Peyer's patch (tissue), 4 donors: Measurements from ENCODE around the gene EPHA7. TPM values are rescaled to one million over a fixed set of nuclear protein-coding genes. Genes with fewer than 3 reads are reported as not detected.

ENCODE experiments used
- DNase-seq, 3 donors: peaks; one replicate each; pipeline ENCODE4 v3.0.0-alpha.2; 2017 to 2019
- H3K27ac ChIP-seq, 4 donors: fragments of 200-600 bp; sonication (generic); one replicate each; pipeline ENCODE4 v1.5.1; 2016 to 2019
- H3K27me3 ChIP-seq, 2 donors: fragments of 200-600 bp; sonication (generic); one replicate each; pipeline ENCODE4 v1.5.1; 2019
- H3K36me3 ChIP-seq, 3 donors: fragments of 200-600 bp; sonication (generic); one replicate each; pipeline ENCODE4 v1.5.1; 2016 to 2019
- H3K4me1 ChIP-seq, 4 donors: fragments of 200-600 bp; sonication (generic); one replicate each; pipeline ENCODE4 v1.5.1; 2016 to 2019
- H3K4me3 ChIP-seq, 4 donors: fragments of 200-600 bp; sonication (generic); 1 replicate in 3 of 4; 2 replicates in 1 of 4; pipeline ENCODE4 v1.5.1; 2016 to 2019; ENCODE audit warnings: mild to moderate bottlenecking in 1 of 4
- H3K9me3 ChIP-seq, 4 donors: fragments of 200-600 bp; sonication (generic); one replicate each; pipeline ENCODE4 v1.5.1; 2016 to 2019; ENCODE audit warnings: mild to moderate bottlenecking in 1 of 4
- CTCF ChIP-seq, 6 experiments: fragments of 450-650 bp in 4 of 6; fragments of 200-600 bp in 2 of 6; sonication (generic) in 1 of 6; IDR thresholded peaks; one replicate each; pipeline ENCODE4 v1.5.1; 2017 to 2019; ENCODE audit warnings: antibody characterized with exemption in 6 of 6, mild to moderate bottlenecking in 3 of 6, moderate library complexity in 1 of 6
- POLR2A ChIP-seq, 2 donors: fragments of 450-650 bp; IDR thresholded peaks; one replicate each; pipeline ENCODE4 v1.5.1; 2017; ENCODE audit warnings: antibody characterized with exemption in 2 of 2, mild to moderate bottlenecking in 2 of 2, moderate library complexity in 2 of 2
- total RNA-seq, 4 donors: library from RNA; depleted of rRNA; stranded (reverse); fragments of >200 nt; gene quantifications; one replicate each; pipeline ENCODE4 v1.1.0, GENCODE V29; 2016

EPHA7 gene
- total RNA-seq, 4 donors from 2014 or later: 1.5 to 6.6 (median 3.9) TPM; not detected in 1

GRCh38 chr6:93371756-93372155 is 47.6 kb downstream of the EPHA7 start:
- no peak for DNase-seq
- Histone ChIP-seq H3K4me1 (no peaks in the 10 kb centered on the region), H3K9me3 (no peaks in the 10 kb centered on the region), H3K4me3 (no peak overlapping the region), H3K27me3 (no peaks in the 10 kb centered on the region), H3K27ac (no peak overlapping the region), H3K36me3 (no peaks in the 10 kb centered on the region)
- TF ChIP-seq POLR2A (IDR thresholded peaks at IDR 0.05) (no peak), CTCF (IDR thresholded peaks at IDR 0.05) (no peak)

GRCh38 chr6:93369586-93370134 is 49.7 kb downstream of the EPHA7 start:
- Histone ChIP-seq H3K27ac (no peak overlapping the region), H3K36me3 (no peaks in the 10 kb centered on the region), H3K4me1 (no peaks in the 10 kb centered on the region), H3K27me3 (no peaks in the 10 kb centered on the region), H3K4me3 (no peak overlapping the region), H3K9me3 (no peaks in the 10 kb centered on the region)
- no peak for TF ChIP-seq CTCF (IDR thresholded peaks at IDR 0.05)
- no peak for TF ChIP-seq POLR2A (IDR thresholded peaks at IDR 0.05)
- no peak for DNase-seq

GRCh38 chr6:93366506-93366905 is 52.9 kb downstream of the EPHA7 start:
- Histone ChIP-seq H3K9me3 (no peaks in the 10 kb centered on the region), H3K27me3 (no peaks in the 10 kb centered on the region), H3K36me3 (no peaks in the 10 kb centered on the region), H3K27ac (no peak overlapping the region), H3K4me1 (no peaks in the 10 kb centered on the region), H3K4me3 (no peak overlapping the region)
- TF ChIP-seq POLR2A (IDR thresholded peaks at IDR 0.05): no peak
- TF ChIP-seq CTCF (IDR thresholded peaks at IDR 0.05): no peak
- DNase-seq: no peak

- Histone ChIP-seq H3K4me3 (no peak overlapping the region), H3K27ac (no peak overlapping the region), H3K9me3 (no peaks in the 10 kb centered on the region), H3K4me1 (no peaks in the 10 kb centered on the region), H3K27me3 (no peaks in the 10 kb centered on the region), H3K36me3 (no peaks in the 10 kb centered on the region)
- TF ChIP-seq POLR2A (IDR thresholded peaks at IDR 0.05) (no peak), CTCF (IDR thresholded peaks at IDR 0.05) (no peak)
- no peak for DNase-seq
These were observed 53.9 kb downstream of the EPHA7 start for GRCh38 chr6:93365445-93365844.

GRCh38 chr6:93358435-93358834 is 60.9 kb downstream of the EPHA7 start:
- Histone ChIP-seq H3K4me1 (no peaks in the 10 kb centered on the region), H3K27me3 (no peaks in the 10 kb centered on the region), H3K36me3 (no peaks in the 10 kb centered on the region), H3K4me3 (no peak overlapping the region), H3K27ac (no peak overlapping the region), H3K9me3 (no peaks in the 10 kb centered on the region)
- no peak for TF ChIP-seq POLR2A (IDR thresholded peaks at IDR 0.05)
- TF ChIP-seq CTCF (IDR thresholded peaks at IDR 0.05): no peak
- no peak for DNase-seq

- H3K27ac ChIP-seq: no peak overlapping the region
- H3K27me3 ChIP-seq: no peaks in the 10 kb centered on the region
- no peaks in the 10 kb centered on the region for H3K36me3 ChIP-seq
- no peak overlapping the region for H3K4me3 ChIP-seq
- DNase-seq: no peak
- no peaks in the 10 kb centered on the region for H3K9me3 ChIP-seq
- TF ChIP-seq POLR2A (IDR thresholded peaks at IDR 0.05) (no peak), CTCF (IDR thresholded peaks at IDR 0.05) (no peak)
- H3K4me1 ChIP-seq: no peaks in the 10 kb centered on the region
These were observed 66.8 kb downstream of the EPHA7 start for GRCh38 chr6:93352604-93353003.
